Measurements from ENCODE around the gene DBP.
"Not testable (repeated sequence)": the region's sequence is repeated elsewhere in the genome, so short reads cannot be mapped to it uniquely, and the experiment has no call there.

DBP gene

DNA sequence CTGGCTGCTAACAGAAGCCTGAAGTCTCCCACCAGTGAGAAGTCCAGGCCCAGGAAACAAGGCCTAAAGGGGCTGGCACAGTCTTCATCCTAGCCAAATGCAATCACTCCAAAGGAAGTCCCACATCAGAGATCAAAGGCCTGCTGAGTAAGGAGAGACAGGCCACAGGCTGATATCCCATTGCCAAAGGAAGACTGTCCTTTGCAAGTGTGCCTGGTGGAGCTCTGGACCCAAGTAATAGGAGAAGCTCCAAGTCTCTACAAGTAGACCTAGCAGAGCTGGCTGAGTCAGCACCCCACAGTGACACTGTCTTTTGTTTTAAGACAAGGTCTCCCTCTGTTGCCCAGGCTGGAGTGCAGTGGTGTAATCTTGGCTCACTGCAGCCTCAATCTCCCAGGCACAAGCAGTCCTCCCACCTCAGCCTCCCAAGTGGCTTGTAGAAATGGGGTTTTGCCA, 4.5 kb downstream of the DBP start:
- H3K4me3 ChIP-seq (ENCODE audit: control insufficient read depth, low read depth, low read length) = no peak overlapping the region
- DNase-seq (ENCODE audit: low read depth) = peak; percentile 64
- TF ChIP-seq, protein P1, sequence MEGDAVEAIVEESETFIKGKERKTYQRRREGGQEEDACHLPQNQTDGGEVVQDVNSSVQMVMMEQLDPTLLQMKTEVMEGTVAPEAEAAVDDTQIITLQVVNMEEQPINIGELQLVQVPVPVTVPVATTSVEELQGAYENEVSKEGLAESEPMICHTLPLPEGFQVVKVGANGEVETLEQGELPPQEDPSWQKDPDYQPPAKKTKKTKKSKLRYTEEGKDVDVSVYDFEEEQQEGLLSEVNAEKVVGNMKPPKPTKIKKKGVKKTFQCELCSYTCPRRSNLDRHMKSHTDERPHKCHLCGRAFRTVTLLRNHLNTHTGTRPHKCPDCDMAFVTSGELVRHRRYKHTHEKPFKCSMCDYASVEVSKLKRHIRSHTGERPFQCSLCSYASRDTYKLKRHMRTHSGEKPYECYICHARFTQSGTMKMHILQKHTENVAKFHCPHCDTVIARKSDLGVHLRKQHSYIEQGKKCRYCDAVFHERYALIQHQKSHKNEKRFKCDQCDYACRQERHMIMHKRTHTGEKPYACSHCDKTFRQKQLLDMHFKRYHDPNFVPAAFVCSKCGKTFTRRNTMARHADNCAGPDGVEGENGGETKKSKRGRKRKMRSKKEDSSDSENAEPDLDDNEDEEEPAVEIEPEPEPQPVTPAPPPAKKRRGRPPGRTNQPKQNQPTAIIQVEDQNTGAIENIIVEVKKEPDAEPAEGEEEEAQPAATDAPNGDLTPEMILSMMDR (conservative IDR thresholded peaks at IDR 0.05; ENCODE audit: control insufficient read depth, insufficient read depth, low read depth, low read length) = no peak

DNA sequence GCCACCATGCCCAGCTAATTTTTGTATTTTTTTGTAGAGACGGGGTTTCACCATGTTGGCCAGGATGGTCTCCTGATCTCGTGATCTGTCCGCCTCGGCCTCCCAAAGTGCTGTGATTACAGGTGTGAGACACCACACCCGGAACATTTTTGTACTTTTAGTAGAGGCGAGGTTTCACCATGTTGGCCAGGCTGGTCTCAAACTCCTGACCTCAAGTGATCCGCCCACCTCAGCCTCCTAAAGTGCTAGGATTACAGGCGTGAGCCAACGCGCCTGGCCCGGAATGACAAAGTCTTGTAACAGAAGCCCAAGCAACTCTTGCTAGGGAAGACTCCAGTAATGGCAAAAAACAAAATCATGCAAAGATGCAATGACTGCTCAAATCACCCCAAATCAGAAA, 4.9 kb downstream of the DBP start:
- DNase-seq (ENCODE audit: low read depth); H3K4me3 ChIP-seq (ENCODE audit: control insufficient read depth, low read depth, low read length): not testable (repeated sequence)

DNA sequence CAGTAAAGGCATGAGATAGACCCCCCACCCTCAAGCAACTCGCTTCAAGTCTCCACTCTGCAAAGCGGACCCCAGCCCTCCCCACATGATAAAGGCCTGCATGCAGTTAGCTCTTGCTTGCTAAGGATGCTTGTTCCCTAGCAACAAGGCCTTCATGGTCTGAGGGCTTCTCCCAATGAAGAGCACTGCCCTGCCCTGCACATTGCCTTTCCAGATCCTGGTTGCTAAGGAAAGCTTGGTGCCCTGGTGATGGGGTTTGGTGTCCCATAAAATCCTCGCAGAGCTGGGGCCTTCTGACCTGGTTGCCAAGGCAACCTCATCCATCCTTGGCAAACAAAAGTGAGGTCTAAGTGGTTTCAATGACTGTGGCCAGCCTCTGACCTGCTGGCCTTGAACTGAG, 6.0 kb downstream of the DBP start:
- no peak for DNase-seq (ENCODE audit: low read depth)
- H3K4me3 ChIP-seq (ENCODE audit: control insufficient read depth, low read depth, low read length) = no peak overlapping the region
- TF ChIP-seq, protein P1 (conservative IDR thresholded peaks at IDR 0.05; ENCODE audit: control insufficient read depth, insufficient read depth, low read depth, low read length) = no peak

DNA sequence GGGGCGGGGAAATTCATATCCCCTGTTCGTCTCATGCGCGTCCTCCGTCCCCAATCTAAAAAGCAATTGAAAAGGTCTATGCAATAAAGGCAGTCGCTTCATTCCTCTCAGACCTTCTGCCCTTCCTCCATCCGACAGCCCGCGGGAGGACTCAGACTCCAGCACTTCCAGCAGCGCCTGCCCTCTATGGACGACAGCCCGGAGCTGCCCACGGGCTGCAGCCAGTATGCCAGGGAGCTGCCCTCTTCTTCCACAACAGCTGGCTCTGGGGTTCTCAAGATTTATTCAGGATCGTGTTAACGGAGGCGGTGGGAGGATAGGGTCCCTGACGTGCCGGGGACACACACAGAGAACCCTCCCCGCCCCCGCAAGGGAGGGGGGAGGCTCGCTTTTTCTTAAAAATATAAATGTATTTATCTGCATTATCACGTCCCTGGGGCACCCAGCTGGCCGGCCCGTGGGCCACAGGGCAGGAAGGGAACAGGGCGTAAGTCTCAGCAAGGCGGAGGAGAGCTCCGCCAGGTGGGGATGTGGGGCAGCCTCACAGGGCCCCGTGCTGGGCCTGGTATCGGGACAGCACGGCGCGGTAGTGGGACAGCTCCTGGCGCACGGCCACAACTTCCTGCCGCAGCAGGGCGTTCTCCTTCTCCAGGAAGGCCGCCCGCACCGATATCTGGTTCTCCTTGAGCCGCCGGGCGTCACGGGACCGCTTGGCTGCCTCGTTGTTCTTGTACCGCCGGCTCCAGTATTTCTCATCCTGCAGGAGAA, 6.7 kb downstream of the DBP start:
- TF ChIP-seq, protein P1 (conservative IDR thresholded peaks at IDR 0.05; ENCODE audit: control insufficient read depth, insufficient read depth, low read depth, low read length) = no peak
- no peak overlapping the region for H3K4me3 ChIP-seq (ENCODE audit: control insufficient read depth, low read depth, low read length)
- DNase-seq (ENCODE audit: low read depth) = no peak

DNA sequence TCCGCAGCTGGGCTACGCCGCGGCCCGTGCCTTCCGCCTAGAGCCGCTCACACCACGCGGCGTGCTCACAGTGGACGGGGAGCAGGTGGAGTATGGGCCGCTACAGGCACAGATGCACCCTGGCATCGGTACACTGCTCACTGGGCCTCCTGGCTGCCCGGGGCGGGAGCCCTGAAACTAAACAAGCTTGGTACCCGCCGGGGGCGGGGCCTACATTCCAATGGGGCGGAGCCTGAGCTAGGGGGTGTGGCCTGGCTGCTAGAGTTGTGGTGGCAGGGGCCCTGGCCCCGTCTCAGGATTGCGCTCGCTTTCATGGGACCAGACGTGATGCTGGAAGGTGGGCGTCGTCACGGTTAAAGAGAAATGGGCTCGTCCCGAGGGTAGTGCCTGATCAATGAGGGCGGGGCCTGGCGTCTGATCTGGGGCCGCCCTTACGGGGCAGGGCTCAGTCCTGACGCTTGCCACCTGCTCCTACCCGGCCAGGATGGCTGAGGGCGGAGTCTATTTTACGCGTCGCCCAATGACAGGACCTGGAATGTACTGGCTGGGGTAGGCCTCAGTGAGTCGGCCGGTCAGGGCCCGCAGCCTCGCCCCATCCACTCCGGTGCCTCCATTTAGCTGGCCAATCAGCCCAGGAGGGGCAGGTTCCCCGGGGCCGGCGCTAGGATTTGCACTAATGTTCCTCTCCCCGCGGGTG, 7.4 kb downstream of the DBP start:
- no peak for DNase-seq (ENCODE audit: low read depth)
- H3K4me3 ChIP-seq (ENCODE audit: control insufficient read depth, low read depth, low read length) = no peak overlapping the region
- TF ChIP-seq, protein P1 (conservative IDR thresholded peaks at IDR 0.05; ENCODE audit: control insufficient read depth, insufficient read depth, low read depth, low read length) = no peak

DNA sequence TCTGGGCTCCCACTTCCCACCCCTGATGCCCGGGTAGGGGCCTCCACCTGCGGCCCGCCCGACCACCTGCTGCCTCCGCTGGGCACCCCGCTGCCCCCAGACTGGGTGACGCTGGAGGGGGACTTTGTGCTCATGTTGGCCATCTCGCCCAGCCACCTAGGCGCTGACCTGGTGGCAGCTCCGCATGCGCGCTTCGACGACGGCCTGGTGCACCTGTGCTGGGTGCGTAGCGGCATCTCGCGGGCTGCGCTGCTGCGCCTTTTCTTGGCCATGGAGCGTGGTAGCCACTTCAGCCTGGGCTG, 7.9 kb downstream of the DBP start:
- TF ChIP-seq, protein P1 (conservative IDR thresholded peaks at IDR 0.05; ENCODE audit: control insufficient read depth, insufficient read depth, low read depth, low read length) = no peak
- no peak for DNase-seq (ENCODE audit: low read depth)
- no peak overlapping the region for H3K4me3 ChIP-seq (ENCODE audit: control insufficient read depth, low read depth, low read length)

DNA sequence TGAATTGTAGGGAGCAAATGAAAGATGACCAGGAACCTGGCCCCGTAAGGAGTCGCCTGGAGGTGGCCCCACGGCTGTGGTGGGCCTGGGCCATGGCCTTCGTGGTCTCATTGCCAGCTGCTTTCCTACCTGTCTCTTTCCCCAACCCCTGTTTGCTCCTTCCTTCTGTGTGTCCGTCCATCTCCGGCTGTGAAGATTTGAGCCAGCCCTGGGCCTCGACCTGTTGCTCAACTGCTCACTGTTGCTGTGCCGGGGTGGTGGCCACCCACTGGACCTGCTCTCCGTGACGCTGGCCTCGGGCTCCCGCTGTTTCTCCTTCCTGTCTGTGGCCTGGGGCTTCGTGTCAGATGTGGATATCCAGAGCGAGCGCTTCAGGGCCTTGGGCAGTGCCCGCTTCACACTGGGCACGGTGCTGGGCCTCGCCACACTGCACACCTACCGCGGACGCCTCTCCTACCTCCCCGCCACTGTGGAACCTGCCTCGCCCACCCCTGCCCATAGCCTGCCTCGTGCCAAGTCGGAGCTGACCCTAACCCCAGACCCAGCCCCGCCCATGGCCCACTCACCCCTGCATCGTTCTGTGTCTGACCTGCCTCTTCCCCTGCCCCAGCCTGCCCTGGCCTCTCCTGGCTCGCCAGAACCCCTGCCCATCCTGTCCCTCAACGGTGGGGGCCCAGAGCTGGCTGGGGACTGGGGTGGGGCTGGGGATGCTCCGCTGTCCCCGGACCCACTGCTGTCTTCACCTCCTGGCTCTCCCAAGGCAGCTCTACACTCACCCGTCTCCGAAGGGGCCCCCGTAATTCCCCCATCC, 8.5 kb downstream of the DBP start:
- H3K4me3 ChIP-seq (ENCODE audit: control insufficient read depth, low read depth, low read length) = no peak overlapping the region
- DNase-seq (ENCODE audit: low read depth) = no peak
- TF ChIP-seq, protein P1 (conservative IDR thresholded peaks at IDR 0.05; ENCODE audit: control insufficient read depth, insufficient read depth, low read depth, low read length) = no peak
